GM10248 (cell line): ENCODE measurements around the gene CACNA1I.
A peak's percentile ranks its signal among the peaks of the same experiment; 100 is the strongest.

Experiments used
- CTCF ChIA-PET: fragments of 300-600 bp; sonication (Branson Sonifier 250); formaldehyde crosslinking; extraction: SDS; loops from one replicate; lab custom pipeline; 2021; ENCODE audit warnings: antibody characterized with exemption; lab: Yijun Ruan, JAX
- POLR2A ChIA-PET: fragments of 350-650 bp; sonication (Branson Sonifier 250); formaldehyde crosslinking; extraction: SDS; loops from one replicate; lab custom pipeline; 2020; ENCODE audit warnings: antibody characterized with exemption; lab: Yijun Ruan, JAX
- DNase-seq: peaks from one replicate; pipeline ENCODE4 v3.0.0; 2012; ENCODE audit errors: extremely low spot score
- TF ChIP-seq, protein P1 (sequence below): IDR thresholded peaks from 2 replicates; pipeline ENCODE4 v1.5.1; 2012; ENCODE audit warnings: mild to moderate bottlenecking, low read depth; ENCODE audit errors: extremely low read depth, missing control alignments, control extremely low read depth

CACNA1I gene

DNA sequence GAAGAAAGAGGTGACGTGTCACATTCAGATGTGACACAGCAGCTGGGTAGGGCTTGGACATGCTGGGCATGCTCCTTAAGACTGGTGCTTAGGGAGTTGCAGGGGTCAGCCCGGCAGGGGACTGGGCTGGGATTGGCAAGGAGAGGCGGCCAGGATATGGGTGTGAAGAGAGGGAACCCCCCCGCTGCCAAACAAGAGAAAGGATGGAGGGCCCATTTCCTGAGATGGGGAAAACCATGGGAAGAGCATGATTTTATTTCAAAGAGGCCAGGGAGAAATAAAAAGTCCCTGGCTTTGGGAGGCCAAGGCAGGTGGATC, 44.9 kb upstream of the CACNA1I start:
- TF ChIP-seq, protein P1, sequence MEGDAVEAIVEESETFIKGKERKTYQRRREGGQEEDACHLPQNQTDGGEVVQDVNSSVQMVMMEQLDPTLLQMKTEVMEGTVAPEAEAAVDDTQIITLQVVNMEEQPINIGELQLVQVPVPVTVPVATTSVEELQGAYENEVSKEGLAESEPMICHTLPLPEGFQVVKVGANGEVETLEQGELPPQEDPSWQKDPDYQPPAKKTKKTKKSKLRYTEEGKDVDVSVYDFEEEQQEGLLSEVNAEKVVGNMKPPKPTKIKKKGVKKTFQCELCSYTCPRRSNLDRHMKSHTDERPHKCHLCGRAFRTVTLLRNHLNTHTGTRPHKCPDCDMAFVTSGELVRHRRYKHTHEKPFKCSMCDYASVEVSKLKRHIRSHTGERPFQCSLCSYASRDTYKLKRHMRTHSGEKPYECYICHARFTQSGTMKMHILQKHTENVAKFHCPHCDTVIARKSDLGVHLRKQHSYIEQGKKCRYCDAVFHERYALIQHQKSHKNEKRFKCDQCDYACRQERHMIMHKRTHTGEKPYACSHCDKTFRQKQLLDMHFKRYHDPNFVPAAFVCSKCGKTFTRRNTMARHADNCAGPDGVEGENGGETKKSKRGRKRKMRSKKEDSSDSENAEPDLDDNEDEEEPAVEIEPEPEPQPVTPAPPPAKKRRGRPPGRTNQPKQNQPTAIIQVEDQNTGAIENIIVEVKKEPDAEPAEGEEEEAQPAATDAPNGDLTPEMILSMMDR: no peak
- POLR2A ChIA-PET: interaction anchor here (0.7 kb wide), 3 partner anchors 11 to 519 kb away, joined by 3 read pairs; no protein-coding TSS in a partner anchor
- no peak for DNase-seq
- CTCF ChIA-PET: interaction anchor here (1.3 to 2.0 kb wide), 4 partner anchors 9 to 499 kb away, joined by 4 to 7 read pairs (median 5); no protein-coding TSS in a partner anchor

DNA sequence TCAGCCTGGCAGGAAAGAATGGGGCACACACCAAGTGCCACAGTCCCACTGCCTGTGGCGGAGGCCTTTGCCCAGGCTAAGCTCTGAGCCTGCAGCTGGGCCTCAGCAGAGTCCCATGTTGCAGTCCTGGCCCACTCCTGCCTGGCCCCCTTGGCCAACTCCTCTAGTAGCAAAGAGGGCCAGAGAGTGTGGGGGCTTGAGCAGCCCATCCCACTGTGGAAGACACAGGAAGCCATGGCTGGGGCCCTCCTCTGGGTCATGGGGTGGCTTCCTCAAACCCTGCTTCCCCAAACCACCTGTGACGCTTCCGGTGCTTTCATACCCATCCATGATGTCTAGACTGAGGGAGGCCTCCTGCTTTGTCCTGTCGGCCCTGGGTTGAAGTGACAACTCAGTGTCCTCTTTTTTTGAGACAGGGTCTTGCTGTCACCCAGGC, 43.8 kb upstream of the CACNA1I start:
- ChIA-PET CTCF (interaction anchor here (0.8 to 6.1 kb wide), 5 partner anchors 10 to 209 kb away, joined by 3 to 115 read pairs (median 49); partner anchors contain the start of gene RPL3), POLR2A (interaction anchor here (0.6 to 4.9 kb wide), 6 partner anchors 14 to 1856 kb away, joined by 3 to 35 read pairs (median 4); partner anchors contain the start of genes CBX6 and RPL3)
- DNase-seq: no peak
- TF ChIP-seq, protein P1: no peak

DNA sequence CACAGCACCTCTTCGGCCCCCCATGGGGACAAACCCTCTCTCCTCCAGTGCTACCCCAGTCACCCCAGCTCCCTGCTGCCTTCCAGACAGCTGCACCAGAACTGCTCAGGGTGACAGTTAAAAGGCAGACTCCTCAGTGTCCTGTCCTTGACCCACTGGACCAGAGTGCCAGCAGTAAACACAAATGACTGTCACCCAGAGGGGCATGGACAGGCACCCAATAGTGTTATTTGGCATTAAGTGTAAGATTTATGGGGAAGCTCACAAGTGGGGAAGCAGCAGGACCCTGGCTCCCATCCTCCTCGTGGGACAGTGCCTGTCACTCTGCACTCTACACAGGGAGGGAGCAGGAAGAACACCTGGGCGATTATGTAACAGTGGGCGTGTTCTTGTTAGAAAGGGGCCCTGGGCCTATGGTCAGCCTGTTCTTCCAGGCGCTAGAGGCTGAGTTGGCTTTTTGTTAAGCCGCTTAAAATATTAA, 43.0 kb upstream of the CACNA1I start:
- DNase-seq: no peak
- POLR2A ChIA-PET: interaction anchor here (4.9 kb wide), 1 partner anchor 209 kb away, joined by 35 read pairs; the partner anchor contains the start of gene RPL3
- CTCF ChIA-PET: interaction anchor here (1.9 to 6.1 kb wide), 5 partner anchors 11 to 210 kb away, joined by 7 to 115 read pairs (median 49); partner anchors contain the start of gene RPL3
- TF ChIP-seq, protein P1: no peak

DNA sequence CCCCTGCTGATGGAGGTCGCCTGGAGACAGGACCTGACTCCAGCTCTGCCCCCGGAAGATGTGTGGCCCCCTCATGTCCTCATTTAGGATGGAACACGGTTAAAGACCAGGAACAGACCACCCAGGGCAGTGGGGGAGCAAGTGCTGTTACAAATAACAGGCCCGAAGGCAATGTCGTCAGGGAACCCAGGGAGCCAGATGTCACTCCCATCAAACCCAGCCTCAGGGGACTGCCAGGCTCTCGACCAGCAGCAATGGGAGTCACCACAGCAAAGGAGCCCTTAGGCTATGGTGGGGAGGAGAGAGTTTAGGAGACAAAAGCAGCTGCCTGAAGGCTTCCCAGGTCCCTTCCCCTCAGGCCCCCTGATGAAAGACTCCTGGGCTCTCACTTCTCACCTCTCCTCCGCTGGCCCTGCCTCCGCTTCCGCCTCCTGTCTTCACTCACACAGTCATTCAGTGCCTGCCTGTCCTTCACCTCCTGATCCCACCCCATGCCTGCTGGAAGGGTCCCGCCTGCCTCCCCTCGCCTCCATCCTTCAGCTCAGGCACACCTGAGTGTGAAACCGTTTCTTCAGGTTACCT, 42.4 kb upstream of the CACNA1I start:
- CTCF ChIA-PET: interaction anchor here (0.8 to 6.1 kb wide), 26 partner anchors 8 to 654 kb away, joined by 3 to 115 read pairs (median 6); partner anchors contain the start of genes ATF4, MIEF1, RPL3 and TAB1
- TF ChIP-seq, protein P1: no peak
- DNase-seq: no peak
- POLR2A ChIA-PET: interaction anchor here (0.8 to 4.9 kb wide), 4 partner anchors 8 to 217 kb away, joined by 3 to 35 read pairs (median 14); partner anchors contain the start of genes ATF4 and RPL3

DNA sequence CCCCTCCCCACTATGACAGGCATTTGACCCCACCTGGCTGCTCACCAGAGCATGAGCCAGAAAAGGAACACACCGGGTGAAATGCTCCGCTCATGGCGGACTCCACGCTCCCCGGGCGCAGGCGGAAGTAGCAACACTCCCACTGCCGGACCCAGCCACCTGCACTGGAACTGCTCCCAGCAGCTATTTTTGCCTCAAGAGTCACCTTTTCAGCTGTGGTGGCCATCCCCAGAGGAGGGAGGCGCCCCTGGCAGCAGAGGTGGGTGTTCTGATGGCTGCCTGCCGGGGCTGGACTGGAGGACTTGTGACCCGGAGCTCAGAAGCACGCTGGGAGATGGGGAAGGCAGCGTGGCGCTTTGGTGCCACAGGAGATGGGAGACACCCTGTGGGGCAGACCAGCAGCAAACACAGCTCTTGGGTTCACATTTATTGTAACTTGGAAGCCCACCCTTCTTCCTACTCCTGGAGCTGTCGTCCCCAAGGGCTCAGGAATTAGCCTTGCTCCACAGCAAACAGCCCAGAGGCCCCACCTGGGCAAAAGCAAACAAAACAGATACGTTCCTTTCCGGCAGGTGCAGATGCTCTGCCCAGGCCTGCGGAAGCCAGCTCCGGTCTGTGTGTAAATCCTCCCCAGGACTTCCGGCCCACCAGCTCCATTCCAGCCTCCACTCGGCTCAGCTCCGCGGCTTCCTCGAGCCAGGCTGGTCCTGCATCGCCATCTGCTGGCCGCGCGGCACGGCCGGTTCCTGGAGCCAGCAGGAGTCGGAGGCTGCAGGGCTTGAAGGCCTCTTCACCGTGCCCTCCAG, 41.7 kb upstream of the CACNA1I start:
- POLR2A ChIA-PET: interaction anchor here (0.6 to 4.9 kb wide), 6 partner anchors 8 to 218 kb away, joined by 3 to 35 read pairs (median 4); partner anchors contain the start of genes ATF4 and RPL3
- TF ChIP-seq, protein P1: peak; percentile 100
- CTCF ChIA-PET: interaction anchor here (0.6 to 6.1 kb wide), 51 partner anchors 8 to 659 kb away, joined by 3 to 115 read pairs (median 5); partner anchors contain the start of genes ATF4, MIEF1, RPL3 and TAB1
- peak; percentile 84 for DNase-seq
